ENCODE measurements around the gene FADS2. TPM values are rescaled to one million over a fixed set of nuclear protein-coding genes. Genes with fewer than 3 reads are reported as not detected.

FADS2 gene
- total RNA-seq, 2 experiments from 2014 or later = 131 to 134 TPM

- no peak for DNase-seq
- Mint-ChIP-seq H3K4me1 (ENCODE audit: low read depth) (peaks cover 52% of the 10 kb centered on the region), H3K36me3 (ENCODE audit: low read depth) (peaks cover 64% of the 10 kb centered on the region), H3K27me3 (no peaks in the 10 kb centered on the region), H3K4me3 (peak overlapping the region; percentile 43), H3K9me3 (no peaks in the 10 kb centered on the region), H3K27ac (no peak overlapping the region)
- ATAC-seq = no peak
- ChIA-PET POLR2A (interaction anchor here (1.3 to 13.6 kb wide), 4 partner anchors 7 to 19 kb away, joined by 5 to 119 read pairs (median 24); partner anchors contain the start of gene FADS1), CTCF (interaction anchor here (1.9 to 4.7 kb wide), 3 partner anchors 12 to 21 kb away, joined by 5 to 49 read pairs (median 44); partner anchors contain the start of gene FADS1)
- intact Hi-C loops (cut with micrococcal nuclease) = no loop called here
- TF ChIP-seq, protein P1, sequence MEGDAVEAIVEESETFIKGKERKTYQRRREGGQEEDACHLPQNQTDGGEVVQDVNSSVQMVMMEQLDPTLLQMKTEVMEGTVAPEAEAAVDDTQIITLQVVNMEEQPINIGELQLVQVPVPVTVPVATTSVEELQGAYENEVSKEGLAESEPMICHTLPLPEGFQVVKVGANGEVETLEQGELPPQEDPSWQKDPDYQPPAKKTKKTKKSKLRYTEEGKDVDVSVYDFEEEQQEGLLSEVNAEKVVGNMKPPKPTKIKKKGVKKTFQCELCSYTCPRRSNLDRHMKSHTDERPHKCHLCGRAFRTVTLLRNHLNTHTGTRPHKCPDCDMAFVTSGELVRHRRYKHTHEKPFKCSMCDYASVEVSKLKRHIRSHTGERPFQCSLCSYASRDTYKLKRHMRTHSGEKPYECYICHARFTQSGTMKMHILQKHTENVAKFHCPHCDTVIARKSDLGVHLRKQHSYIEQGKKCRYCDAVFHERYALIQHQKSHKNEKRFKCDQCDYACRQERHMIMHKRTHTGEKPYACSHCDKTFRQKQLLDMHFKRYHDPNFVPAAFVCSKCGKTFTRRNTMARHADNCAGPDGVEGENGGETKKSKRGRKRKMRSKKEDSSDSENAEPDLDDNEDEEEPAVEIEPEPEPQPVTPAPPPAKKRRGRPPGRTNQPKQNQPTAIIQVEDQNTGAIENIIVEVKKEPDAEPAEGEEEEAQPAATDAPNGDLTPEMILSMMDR (IDR thresholded peaks at IDR 0.05) = no peak
Measured at GRCh38 chr11:61794579-61794978, 33.5 kb upstream of the FADS2 start.

GRCh38 chr11:61795459-61795858, 32.6 kb upstream of the FADS2 start:
- no peaks in the 10 kb centered on the region for H3K27me3 Mint-ChIP-seq
- intact Hi-C loops (cut with micrococcal nuclease) = no loop called here
- peak overlapping the region; percentile 43 for H3K4me3 Mint-ChIP-seq
- H3K9me3 Mint-ChIP-seq = no peaks in the 10 kb centered on the region
- H3K36me3 Mint-ChIP-seq (ENCODE audit: low read depth) = peaks cover 61% of the 10 kb centered on the region
- TF ChIP-seq, protein P1 (IDR thresholded peaks at IDR 0.05) = no peak
- ChIA-PET POLR2A (interaction anchor here (13.6 kb wide), 1 partner anchor 18 kb away, joined by 119 read pairs; the partner anchor contains the start of gene FADS1), CTCF (interaction anchor here (2.4 to 4.7 kb wide), 6 partner anchors 8 to 313 kb away, joined by 5 to 49 read pairs (median 32); partner anchors contain the start of gene FADS1)
- no peak for ATAC-seq
- no peak for DNase-seq
- H3K27ac Mint-ChIP-seq = no peak overlapping the region
- peaks cover 45% of the 10 kb centered on the region for H3K4me1 Mint-ChIP-seq (ENCODE audit: low read depth)

GRCh38 chr11:61795876-61796526, 32.1 kb upstream of the FADS2 start:
- CTCF ChIA-PET = interaction anchor here (0.9 to 4.7 kb wide), 17 partner anchors 9 to 462 kb away, joined by 3 to 49 read pairs (median 6); partner anchors contain the start of gene FADS1
- intact Hi-C loops (cut with micrococcal nuclease) = no loop called here
- TF ChIP-seq, protein P1 (IDR thresholded peaks at IDR 0.05) = no peak
- peaks cover 43% of the 10 kb centered on the region for H3K4me1 Mint-ChIP-seq (ENCODE audit: low read depth)
- no peak overlapping the region for H3K27ac Mint-ChIP-seq
- H3K27me3 Mint-ChIP-seq = no peaks in the 10 kb centered on the region
- POLR2A ChIA-PET = interaction anchor here (1.6 to 13.6 kb wide), 4 partner anchors 11 to 33 kb away, joined by 5 to 119 read pairs (median 14); partner anchors contain the start of gene FADS1
- DNase-seq (no peak), ATAC-seq (no peak)
- H3K36me3 Mint-ChIP-seq (ENCODE audit: low read depth) = peaks cover 63% of the 10 kb centered on the region
- H3K9me3 Mint-ChIP-seq = no peaks in the 10 kb centered on the region
- no peak overlapping the region for H3K4me3 Mint-ChIP-seq

DNA sequence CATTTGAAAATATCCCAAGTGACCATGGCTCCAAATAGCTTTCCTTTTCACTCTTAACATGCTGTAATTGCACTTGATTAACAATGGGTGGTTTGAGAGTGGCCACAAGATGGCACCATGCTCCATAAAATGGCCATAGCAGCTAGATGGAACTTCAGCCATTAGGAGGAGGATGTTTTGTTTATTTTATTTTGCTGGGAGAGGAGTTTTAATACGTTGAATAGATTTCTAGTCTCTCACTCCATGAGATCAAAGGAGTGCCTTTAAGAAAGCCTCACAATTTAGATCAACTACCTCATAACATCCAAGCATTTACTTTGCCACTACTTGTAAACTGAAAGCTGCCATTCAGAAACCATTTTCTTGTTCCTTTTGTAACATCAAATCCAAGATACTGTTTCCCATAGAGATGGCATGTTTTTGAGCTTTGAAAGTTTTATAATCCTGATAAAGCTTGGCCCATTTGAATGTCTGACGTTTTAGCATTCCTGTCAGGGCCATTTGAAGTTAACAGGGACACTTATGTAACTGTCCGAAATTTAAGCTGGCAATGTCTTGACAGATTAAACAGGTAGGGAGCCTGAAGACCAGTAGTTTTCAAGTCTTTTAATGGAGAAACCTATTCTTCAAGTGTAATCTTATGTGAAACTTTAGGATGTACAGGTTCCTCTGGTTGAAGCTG, 30.7 kb upstream of the FADS2 start:
- H3K27me3 Mint-ChIP-seq = no peaks in the 10 kb centered on the region
- H3K4me1 Mint-ChIP-seq (ENCODE audit: low read depth) = peaks cover 37% of the 10 kb centered on the region
- ATAC-seq (no peak), DNase-seq (peak; percentile 88)
- peak overlapping the region; percentile 9 for H3K4me3 Mint-ChIP-seq
- H3K9me3 Mint-ChIP-seq = no peaks in the 10 kb centered on the region
- TF ChIP-seq, protein P1 (IDR thresholded peaks at IDR 0.05) = peak; percentile 72
- CTCF ChIA-PET = interaction anchor here (0.6 to 4.7 kb wide), 46 partner anchors 9 to 463 kb away, joined by 3 to 49 read pairs (median 4); partner anchors contain the start of gene FADS1
- peaks cover 60% of the 10 kb centered on the region for H3K36me3 Mint-ChIP-seq (ENCODE audit: low read depth)
- POLR2A ChIA-PET = interaction anchor here (0.8 to 13.6 kb wide), 9 partner anchors 9 to 102 kb away, joined by 3 to 119 read pairs (median 5); partner anchors contain the start of gene FADS1
- intact Hi-C loops (cut with micrococcal nuclease) = no loop called here
- H3K27ac Mint-ChIP-seq = no peak overlapping the region

Data from activated CD8-positive, alpha-beta T cell treated with anti-CD3 and anti-CD28 coated beads for 36 hours (primary cell).